ENCODE results near the gene FEZF1.

Gene FEZF1

DNA sequence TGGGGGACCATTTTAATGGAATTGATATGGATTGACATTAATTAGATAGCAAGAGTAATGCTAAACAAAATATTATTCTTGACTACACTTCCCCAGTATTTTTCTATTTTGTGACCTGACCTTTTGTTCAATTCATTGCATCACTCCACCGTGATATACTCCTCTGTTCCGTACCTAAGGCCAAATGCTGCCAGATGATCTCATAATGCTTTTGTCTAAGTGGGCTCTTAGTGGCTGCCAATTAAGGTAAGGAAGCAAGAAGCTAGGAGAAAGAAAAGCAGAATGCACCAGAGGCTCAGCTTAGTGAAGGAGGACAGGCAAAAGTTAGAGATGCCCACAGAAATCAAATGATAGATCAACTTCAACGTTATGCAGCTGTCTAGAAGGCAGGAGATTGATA lies 36.4 kb downstream of the FEZF1 start:
- no peak for DNase-seq (ENCODE audit: low spot score)

DNA sequence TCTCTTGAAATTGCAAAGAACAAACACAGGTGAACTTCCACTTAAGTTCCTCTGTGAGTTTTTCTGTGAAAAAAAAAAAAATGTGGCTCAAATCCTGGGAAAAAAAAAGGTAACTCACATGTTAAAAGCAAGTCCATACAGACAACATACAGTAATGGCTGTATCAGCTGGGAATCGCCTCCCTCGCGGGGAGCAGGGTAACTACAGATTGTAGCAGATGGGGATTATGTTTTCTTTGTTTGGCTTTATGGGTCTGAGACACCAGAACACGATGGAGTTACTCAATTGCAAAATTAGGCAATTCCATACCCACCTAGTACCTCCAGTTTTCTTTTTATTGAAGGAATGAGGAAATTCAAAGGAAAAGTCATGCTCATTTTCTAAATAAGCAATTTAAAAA lies 42.3 kb downstream of the FEZF1 start:
- DNase-seq (ENCODE audit: low spot score), result no peak

DNA sequence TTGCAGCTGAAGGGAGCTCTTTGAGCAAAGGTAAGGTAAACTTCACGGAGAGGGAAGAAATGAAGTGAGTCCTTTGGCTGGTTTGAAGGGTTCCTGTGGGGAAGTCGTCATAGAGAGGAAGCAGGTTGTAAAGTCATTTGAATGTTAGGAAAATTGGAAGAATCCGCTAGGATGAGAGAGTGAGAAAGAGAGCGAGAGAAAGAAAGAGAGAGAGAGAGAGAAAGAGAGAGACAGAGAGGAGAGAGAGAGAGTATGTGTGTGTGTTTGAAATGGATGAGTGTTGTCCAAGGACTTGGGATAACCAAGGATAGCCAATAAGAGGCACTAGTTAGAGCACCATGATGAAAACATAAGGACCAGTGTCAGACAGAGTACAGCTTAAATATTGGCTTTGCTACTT lies 43.1 kb downstream of the FEZF1 start:
- no peak for DNase-seq (ENCODE audit: low spot score)

DNA sequence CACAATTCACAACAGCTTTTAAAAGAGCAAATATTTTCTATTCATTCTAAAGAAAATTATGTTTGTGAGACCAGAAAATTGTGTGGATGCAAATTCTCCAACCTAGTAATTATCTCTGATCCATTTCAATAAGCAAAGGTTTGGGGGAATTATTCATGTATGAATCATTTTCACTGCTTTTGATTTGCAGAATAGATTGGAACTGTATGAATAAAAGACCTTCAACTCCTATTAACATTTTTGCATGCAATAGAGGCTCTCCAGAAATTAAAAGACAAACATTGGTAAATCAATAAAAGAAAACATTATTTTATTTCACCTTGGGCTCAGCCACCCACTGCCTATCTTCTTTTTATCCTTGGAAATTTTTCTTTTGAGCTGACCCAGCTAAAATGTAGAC lies 43.5 kb downstream of the FEZF1 start:
- DNase-seq (ENCODE audit: low spot score), result no peak

DNA sequence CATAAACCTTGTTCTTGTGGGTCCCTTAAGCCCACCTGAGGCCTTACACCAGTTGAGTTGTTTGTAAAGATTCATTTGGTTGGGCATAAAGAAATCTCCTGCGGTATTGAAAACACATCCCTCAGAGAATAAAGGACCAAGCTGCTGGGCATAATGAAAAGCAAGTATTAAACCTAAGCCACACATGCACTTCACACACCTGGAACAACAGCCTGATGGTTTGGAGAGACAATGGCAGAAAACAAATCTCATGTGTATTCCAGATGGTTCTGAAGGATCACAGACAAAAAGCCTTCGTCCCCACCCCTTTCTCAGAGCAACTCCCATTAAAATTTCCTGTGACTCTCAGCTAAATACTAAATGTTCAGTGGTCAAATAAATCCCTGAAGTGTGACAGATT lies 44.2 kb downstream of the FEZF1 start:
- no peak for DNase-seq (ENCODE audit: low spot score)

DNA sequence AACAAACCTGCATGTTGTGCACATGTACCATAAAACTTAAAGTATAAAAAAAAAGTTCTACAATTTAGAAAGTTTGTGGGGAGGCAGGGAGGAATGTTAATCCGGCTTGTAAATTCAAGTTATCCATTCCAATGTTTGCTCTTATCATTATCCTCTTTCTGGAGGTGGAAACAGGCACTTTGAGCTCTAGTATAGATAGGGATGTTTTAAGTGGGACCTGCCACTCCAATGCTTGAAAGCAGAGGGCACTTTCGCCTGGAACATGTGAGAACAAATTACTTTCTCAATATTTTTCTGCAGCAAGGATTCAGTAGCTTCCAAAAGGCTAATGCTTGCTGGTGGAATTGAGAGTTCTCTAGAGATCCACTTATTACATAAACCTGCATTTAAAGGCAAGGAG lies 45.6 kb downstream of the FEZF1 start:
- DNase-seq (ENCODE audit: low spot score), result no peak

DNA sequence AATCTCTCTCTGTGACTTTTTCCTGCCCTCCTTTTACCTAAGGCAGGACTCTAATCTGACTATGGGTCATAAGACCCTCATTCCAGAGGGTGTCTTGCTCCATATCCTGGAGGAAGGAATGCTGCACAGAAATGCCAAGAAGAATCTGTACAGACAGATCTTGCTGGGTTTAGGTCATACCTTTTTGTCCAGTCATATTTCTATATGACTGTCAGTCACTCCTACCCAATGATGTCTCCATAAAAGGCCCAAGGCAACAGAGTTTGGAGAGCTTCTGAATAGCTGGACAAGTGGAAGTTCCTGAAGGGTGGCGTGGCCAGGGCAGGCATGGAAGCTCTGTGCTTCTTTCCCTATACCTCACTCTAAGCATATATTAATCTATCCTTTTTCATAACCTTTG lies 47.5 kb downstream of the FEZF1 start:
- DNase-seq (ENCODE audit: low spot score), result no peak

DNA sequence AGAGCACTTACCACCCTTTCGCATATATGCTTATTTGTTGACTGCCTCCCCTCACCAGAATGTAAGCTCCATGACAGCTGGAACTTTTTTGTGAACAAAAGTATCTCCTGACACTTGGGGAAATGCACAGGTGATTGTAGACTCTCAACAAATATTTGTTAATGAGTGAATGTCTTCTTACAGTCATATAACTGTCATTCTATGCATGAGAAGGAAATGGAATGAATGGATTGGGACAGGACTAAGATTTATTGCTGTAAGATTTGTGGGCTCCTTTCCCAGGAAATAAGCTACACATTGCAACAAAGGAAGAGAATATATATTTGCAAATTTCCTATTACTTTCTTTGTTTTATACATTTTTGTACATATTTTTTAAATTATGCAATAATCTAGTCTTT lies 48.5 kb downstream of the FEZF1 start:
- no peak for DNase-seq (ENCODE audit: low spot score)

DNA sequence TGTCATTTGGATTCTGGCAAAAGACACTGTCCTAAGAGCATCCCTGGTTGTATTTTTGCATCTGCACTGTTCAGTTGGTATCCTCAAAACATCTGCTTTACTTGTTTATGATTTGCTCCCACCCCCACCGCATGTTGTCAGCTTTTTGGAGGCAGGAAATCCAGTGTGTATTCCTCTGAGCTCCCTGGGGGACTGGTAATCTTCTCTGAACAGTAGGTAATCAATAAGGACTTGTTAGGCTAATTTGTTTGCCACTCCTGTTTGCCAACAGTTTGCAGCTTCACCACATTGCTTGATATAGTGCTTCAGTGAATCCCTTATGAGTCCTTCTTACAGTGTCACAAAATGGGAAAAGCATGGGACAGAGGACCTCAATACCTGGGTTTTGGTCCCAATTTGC lies 49.1 kb downstream of the FEZF1 start:
- no peak for DNase-seq (ENCODE audit: low spot score)
